BE2C (cell line): ENCODE results near the gene RALGAPA2.

Experiments
- DNase-seq: peaks from one replicate; pipeline ENCODE4 v3.0.0-alpha.2; 2020
- H3K27me3 ChIP-seq: fragments of 250-450 bp; sonication (Bioruptor Pico); 2 replicates; pipeline ENCODE4 v1.5.1; 2020; ENCODE audit warnings: mild to moderate bottlenecking
- H3K36me3 ChIP-seq: fragments of 250-450 bp; sonication (Bioruptor Pico); 2 replicates; pipeline ENCODE4 v1.5.1; 2020; ENCODE audit warnings: mild to moderate bottlenecking
- H3K4me1 ChIP-seq: fragments of 250-450 bp; sonication (Bioruptor Pico); 2 replicates; pipeline ENCODE4 v1.5.1; 2020
- H3K4me3 ChIP-seq: 2 replicates; pipeline ENCODE4 v1.5.1; 2011; ENCODE audit warnings: low read depth, low read length
- H3K9me3 ChIP-seq: fragments of 250-450 bp; sonication (Bioruptor Pico); 2 replicates; pipeline ENCODE4 v1.5.1; 2020
- CTCF ChIP-seq: IDR thresholded peaks from 2 replicates; pipeline ENCODE4 v1.5.1; 2012; ENCODE audit warnings: mild to moderate bottlenecking, low read depth, low read length

The RALGAPA2 gene

DNA sequence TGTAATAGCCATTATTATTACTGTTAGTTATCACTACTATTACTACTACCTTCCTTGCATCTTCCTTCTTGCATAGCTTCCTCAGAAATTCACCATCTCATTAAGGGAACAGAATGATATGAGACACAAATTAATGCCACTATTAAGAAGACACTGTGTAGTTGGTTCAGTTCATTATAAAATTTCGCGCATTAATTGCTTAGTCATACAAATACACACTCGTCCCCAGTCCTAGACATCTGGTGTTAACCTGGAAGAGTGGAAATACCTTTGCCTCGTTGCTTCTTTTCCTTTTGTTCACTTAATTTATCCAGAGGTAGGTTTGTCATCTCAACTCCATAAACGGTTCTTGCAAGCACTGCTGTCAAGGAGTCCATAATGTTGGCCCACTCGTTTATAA, 107.5 kb downstream of the RALGAPA2 start:
- Histone ChIP-seq H3K4me1 (peaks cover 7% of the 10 kb centered on the region), H3K27me3 (no peaks in the 10 kb centered on the region), H3K36me3 (no peaks in the 10 kb centered on the region), H3K9me3 (no peaks in the 10 kb centered on the region), H3K4me3 (no peak overlapping the region)
- no peak for DNase-seq
- TF ChIP-seq CTCF = no peak

GRCh38 chr20:20604357-20604756, 108.1 kb downstream of the RALGAPA2 start:
- no peak overlapping the region for H3K4me3 ChIP-seq
- TF ChIP-seq CTCF = no peak
- no peaks in the 10 kb centered on the region for H3K27me3 ChIP-seq
- no peaks in the 10 kb centered on the region for H3K9me3 ChIP-seq
- H3K4me1 ChIP-seq = peaks cover 7% of the 10 kb centered on the region
- DNase-seq = no peak
- no peaks in the 10 kb centered on the region for H3K36me3 ChIP-seq

DNA sequence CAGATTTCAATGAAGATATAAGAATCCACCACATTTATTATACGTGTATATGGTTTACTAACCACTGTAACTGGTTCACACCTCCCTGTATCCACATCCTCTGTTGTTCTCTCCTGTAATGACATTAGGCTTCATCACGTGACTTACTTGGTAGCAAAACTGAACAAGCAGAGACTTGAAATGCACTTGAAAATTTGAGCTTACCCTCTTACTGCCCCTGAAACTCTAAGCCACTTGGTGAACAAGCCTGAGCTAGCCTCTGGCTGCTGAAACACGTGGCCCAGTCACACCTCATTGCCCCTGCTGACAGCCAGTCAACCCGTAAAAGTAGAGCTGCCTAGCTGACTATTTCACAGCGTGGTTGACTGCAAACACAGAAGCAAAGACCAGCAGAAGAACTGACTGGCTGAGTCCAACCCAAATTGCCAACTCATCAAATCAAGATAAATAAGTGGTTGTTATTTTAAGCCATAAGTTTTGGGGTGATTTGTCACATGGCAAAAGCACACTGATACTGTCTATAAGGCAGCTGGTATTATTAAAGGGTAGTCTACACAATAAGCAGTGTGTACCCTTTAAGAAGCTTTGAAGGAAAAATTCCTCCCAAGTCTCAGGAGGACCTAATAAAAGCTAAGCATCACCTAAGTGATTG, 109.0 kb downstream of the RALGAPA2 start:
- Histone ChIP-seq H3K4me3 (no peak overlapping the region), H3K4me1 (peaks cover 7% of the 10 kb centered on the region), H3K27me3 (no peaks in the 10 kb centered on the region), H3K9me3 (no peaks in the 10 kb centered on the region), H3K36me3 (no peaks in the 10 kb centered on the region)
- no peak for TF ChIP-seq CTCF
- peak; percentile 38 for DNase-seq

- H3K4me1 ChIP-seq = peaks cover under 1% of the 10 kb centered on the region; the same call in 1 of the 2 replicates
- DNase-seq = no peak
- TF ChIP-seq CTCF = no peak
These were observed 114.5 kb downstream of the RALGAPA2 start for GRCh38 chr20:20597966-20598365.

GRCh38 chr20:20594171-20594530, 118.3 kb downstream of the RALGAPA2 start:
- no peaks in the 10 kb centered on the region for H3K9me3 ChIP-seq

More at GRCh38 chr20:20597966-20598365, 114.5 kb downstream of the RALGAPA2 start:
- Histone ChIP-seq H3K27me3 (no peaks in the 10 kb centered on the region), H3K4me3 (no peak overlapping the region), H3K36me3 (no peaks in the 10 kb centered on the region), H3K9me3 (no peaks in the 10 kb centered on the region)

More at GRCh38 chr20:20594171-20594530, 118.3 kb downstream of the RALGAPA2 start:
- Histone ChIP-seq H3K27me3 (no peaks in the 10 kb centered on the region), H3K36me3 (no peaks in the 10 kb centered on the region), H3K4me3 (no peak overlapping the region), H3K4me1 (no peaks in the 10 kb centered on the region; the same call in 1 of the 2 replicates)
- peak; percentile 44; the same call in 1 of the 2 replicates for TF ChIP-seq CTCF
- DNase-seq = no peak
